ENCODE data around the gene KIF21B.

KIF21B gene

DNA sequence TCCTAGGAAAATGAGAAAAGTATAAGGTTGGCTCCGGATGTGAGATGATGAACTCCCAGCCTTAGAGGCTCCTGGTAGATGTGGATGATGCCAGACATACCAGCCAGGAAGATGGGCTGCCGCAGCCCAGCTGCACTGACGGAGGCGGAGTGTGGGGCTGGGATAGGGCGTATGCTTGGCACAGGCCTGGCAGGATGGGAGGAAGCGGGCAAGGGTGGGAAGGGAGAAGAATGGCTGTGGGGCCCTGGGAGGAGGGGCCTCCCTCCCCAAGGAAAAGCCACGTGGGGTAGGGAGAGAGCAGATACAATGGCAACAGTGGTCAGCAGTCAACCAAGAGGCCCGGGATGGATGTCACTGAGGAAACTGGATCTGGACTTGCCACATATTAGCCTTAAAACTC lies 41.3 kb upstream of the KIF21B start:
- no peak overlapping the region for H3K27ac ChIP-seq
- TF ChIP-seq, protein P1, sequence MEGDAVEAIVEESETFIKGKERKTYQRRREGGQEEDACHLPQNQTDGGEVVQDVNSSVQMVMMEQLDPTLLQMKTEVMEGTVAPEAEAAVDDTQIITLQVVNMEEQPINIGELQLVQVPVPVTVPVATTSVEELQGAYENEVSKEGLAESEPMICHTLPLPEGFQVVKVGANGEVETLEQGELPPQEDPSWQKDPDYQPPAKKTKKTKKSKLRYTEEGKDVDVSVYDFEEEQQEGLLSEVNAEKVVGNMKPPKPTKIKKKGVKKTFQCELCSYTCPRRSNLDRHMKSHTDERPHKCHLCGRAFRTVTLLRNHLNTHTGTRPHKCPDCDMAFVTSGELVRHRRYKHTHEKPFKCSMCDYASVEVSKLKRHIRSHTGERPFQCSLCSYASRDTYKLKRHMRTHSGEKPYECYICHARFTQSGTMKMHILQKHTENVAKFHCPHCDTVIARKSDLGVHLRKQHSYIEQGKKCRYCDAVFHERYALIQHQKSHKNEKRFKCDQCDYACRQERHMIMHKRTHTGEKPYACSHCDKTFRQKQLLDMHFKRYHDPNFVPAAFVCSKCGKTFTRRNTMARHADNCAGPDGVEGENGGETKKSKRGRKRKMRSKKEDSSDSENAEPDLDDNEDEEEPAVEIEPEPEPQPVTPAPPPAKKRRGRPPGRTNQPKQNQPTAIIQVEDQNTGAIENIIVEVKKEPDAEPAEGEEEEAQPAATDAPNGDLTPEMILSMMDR (conservative IDR thresholded peaks at IDR 0.05) = no peak
- TF ChIP-seq ZFX (IDR thresholded peaks at IDR 0.05) = no peak

DNA sequence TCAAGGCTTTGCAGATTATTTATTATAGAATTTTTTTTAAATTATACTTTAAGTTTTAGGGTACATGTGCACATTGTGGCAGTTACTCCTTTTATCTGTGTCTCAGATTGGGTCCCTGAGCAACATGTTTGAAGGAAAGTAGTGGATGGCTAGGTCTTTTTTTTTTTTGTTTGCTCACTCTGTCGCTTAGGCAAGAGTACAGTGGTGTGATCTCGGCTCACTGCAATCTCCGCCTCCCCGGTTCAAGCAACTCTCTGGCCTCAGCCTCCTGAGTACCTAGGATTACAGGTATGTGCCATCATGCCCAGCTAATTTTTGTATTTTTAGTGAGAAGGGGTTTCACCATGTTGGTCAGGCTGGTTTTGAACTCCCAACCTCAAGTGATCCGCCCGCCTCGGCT lies 39.6 kb upstream of the KIF21B start:
- H3K27ac ChIP-seq = no peak overlapping the region
- no peak for TF ChIP-seq ZFX (IDR thresholded peaks at IDR 0.05)
- TF ChIP-seq, protein P1 (conservative IDR thresholded peaks at IDR 0.05) = no peak

- TF ChIP-seq, protein P1 (conservative IDR thresholded peaks at IDR 0.05) = no peak
- TF ChIP-seq ZFX (IDR thresholded peaks at IDR 0.05) = no peak
- no peak overlapping the region for H3K27ac ChIP-seq
Measured at GRCh38 chr1:201062511-201063091, 39.1 kb upstream of the KIF21B start.

GRCh38 chr1:201061886-201062285 lies 38.4 kb upstream of the KIF21B start:
- TF ChIP-seq ZFX (IDR thresholded peaks at IDR 0.05) = no peak
- TF ChIP-seq, protein P1 (conservative IDR thresholded peaks at IDR 0.05) = no peak
- no peak overlapping the region for H3K27ac ChIP-seq

- TF ChIP-seq, protein P1 (conservative IDR thresholded peaks at IDR 0.05) = no peak
- no peak for TF ChIP-seq ZFX (IDR thresholded peaks at IDR 0.05)
- H3K27ac ChIP-seq = no peak overlapping the region
Measured at GRCh38 chr1:201061049-201061448, 37.5 kb upstream of the KIF21B start.

DNA sequence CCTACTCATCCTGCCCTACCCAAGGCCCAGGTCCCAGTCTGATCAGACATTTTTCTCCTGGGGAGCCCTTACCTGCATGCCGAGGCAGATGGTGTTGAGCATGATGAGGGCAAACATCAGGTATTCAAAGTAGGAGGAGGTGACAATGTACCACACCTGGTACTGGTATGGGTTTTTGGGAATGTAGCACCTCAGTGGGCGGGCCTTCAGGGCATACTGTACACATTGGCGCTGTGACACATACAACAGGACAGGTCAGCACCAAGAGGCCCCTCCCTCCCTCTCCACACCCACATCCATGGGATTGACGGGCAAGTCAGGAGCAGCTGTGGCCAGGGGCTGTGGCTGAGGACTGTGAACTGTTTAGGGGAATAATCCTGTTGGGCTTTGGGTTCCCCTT lies 37.1 kb upstream of the KIF21B start:
- TF ChIP-seq, protein P1 (conservative IDR thresholded peaks at IDR 0.05) = no peak
- TF ChIP-seq ZFX (IDR thresholded peaks at IDR 0.05) = no peak
- no peak overlapping the region for H3K27ac ChIP-seq

- TF ChIP-seq, protein P1 (conservative IDR thresholded peaks at IDR 0.05) = no peak
- no peak overlapping the region for H3K27ac ChIP-seq
Measured at GRCh38 chr1:201059871-201060555, 36.5 kb upstream of the KIF21B start.
